ENCODE results near the gene DZIP3.
"Not testable (repeated sequence)": the region's sequence is repeated elsewhere in the genome, so short reads cannot be mapped to it uniquely, and the experiment has no call there.

Gene DZIP3

GRCh38 chr3:108620250-108620649 lies 30.7 kb downstream of the DZIP3 start:
- Histone ChIP-seq H3K36me3 (ENCODE audit: control insufficient read depth in 2 of 2, insufficient read depth in 2 of 2, low read length in 2 of 2) (no peaks in the 10 kb centered on the region), H3K4me1 (ENCODE audit: control insufficient read depth in 2 of 2, insufficient read depth in 2 of 2, low read length in 2 of 2) (no peaks in the 10 kb centered on the region), H3K9me3 (ENCODE audit: control insufficient read depth in 2 of 2, low read length in 2 of 2) (no peaks in the 10 kb centered on the region), H3K27me3 (ENCODE audit: control insufficient read depth in 2 of 2, insufficient read depth in 2 of 2, low read length in 2 of 2) (no peaks in the 10 kb centered on the region), H3K9ac (ENCODE audit: low read depth in 1 of 2, low read length in 2 of 2) (no peak overlapping the region), H3K27ac (ENCODE audit: low read depth in 2 of 2, low read length in 2 of 2) (no peak overlapping the region), H3K4me3 (ENCODE audit: low read length in 2 of 2) (no peak overlapping the region)

- Histone ChIP-seq H3K36me3 (ENCODE audit: control insufficient read depth in 2 of 2, insufficient read depth in 2 of 2, low read length in 2 of 2) (peaks cover 0 to 3% of the 10 kb centered on the region in 2 donors), H3K4me3 (ENCODE audit: low read length in 2 of 2) (no peak overlapping the region), H3K27ac (ENCODE audit: low read depth in 2 of 2, low read length in 2 of 2) (no peak overlapping the region)
Measured at GRCh38 chr3:108623504-108623903, 34.0 kb downstream of the DZIP3 start.

GRCh38 chr3:108629974-108630373 lies 40.5 kb downstream of the DZIP3 start:
- Histone ChIP-seq H3K27ac (ENCODE audit: low read depth in 2 of 2, low read length in 2 of 2) (no peak overlapping the region), H3K9me3 (ENCODE audit: control insufficient read depth in 2 of 2, low read length in 2 of 2) (no peaks in the 10 kb centered on the region), H3K4me1 (ENCODE audit: control insufficient read depth in 2 of 2, insufficient read depth in 2 of 2, low read length in 2 of 2) (no peaks in the 10 kb centered on the region), H3K36me3 (ENCODE audit: control insufficient read depth in 2 of 2, insufficient read depth in 2 of 2, low read length in 2 of 2) (peaks cover 3% of the 10 kb centered on the region in 2 donors), H3K27me3 (ENCODE audit: control insufficient read depth in 2 of 2, insufficient read depth in 2 of 2, low read length in 2 of 2) (no peaks in the 10 kb centered on the region), H3K4me3 (ENCODE audit: low read length in 2 of 2) (no peak overlapping the region), H3K9ac (ENCODE audit: low read depth in 1 of 2, low read length in 2 of 2) (no peak overlapping the region)

More at GRCh38 chr3:108623504-108623903, 34.0 kb downstream of the DZIP3 start:
- H3K27me3 ChIP-seq (ENCODE audit: control insufficient read depth in 2 of 2, insufficient read depth in 2 of 2, low read length in 2 of 2) = no peaks in the 10 kb centered on the region
- no peaks in the 10 kb centered on the region for H3K4me1 ChIP-seq (ENCODE audit: control insufficient read depth in 2 of 2, insufficient read depth in 2 of 2, low read length in 2 of 2)
- H3K9ac ChIP-seq (ENCODE audit: low read depth in 1 of 2, low read length in 2 of 2) = no peak overlapping the region
- H3K9me3 ChIP-seq (ENCODE audit: control insufficient read depth in 2 of 2, low read length in 2 of 2) = no peaks in the 10 kb centered on the region

- H3K4me1 ChIP-seq (ENCODE audit: control insufficient read depth in 2 of 2, insufficient read depth in 2 of 2, low read length in 2 of 2) = no peaks in the 10 kb centered on the region
- H3K27me3 ChIP-seq (ENCODE audit: control insufficient read depth in 2 of 2, insufficient read depth in 2 of 2, low read length in 2 of 2) = no peaks in the 10 kb centered on the region
- H3K9ac ChIP-seq (ENCODE audit: low read depth in 1 of 2, low read length in 2 of 2) = no peak overlapping the region
- peaks cover 0 to 5% of the 10 kb centered on the region in 2 donors for H3K36me3 ChIP-seq (ENCODE audit: control insufficient read depth in 2 of 2, insufficient read depth in 2 of 2, low read length in 2 of 2)
- H3K27ac ChIP-seq (ENCODE audit: low read depth in 2 of 2, low read length in 2 of 2) = no peak overlapping the region
- H3K4me3 ChIP-seq (ENCODE audit: low read length in 2 of 2) = no peak overlapping the region
- H3K9me3 ChIP-seq (ENCODE audit: control insufficient read depth in 2 of 2, low read length in 2 of 2) = no peaks in the 10 kb centered on the region
Measured at GRCh38 chr3:108642526-108642925, 53.0 kb downstream of the DZIP3 start.

GRCh38 chr3:108645364-108645763 lies 55.8 kb downstream of the DZIP3 start:
- Histone ChIP-seq H3K4me1 (ENCODE audit: control insufficient read depth in 2 of 2, insufficient read depth in 2 of 2, low read length in 2 of 2) (no peaks in the 10 kb centered on the region), H3K27me3 (ENCODE audit: control insufficient read depth in 2 of 2, insufficient read depth in 2 of 2, low read length in 2 of 2) (no peaks in the 10 kb centered on the region), H3K36me3 (ENCODE audit: control insufficient read depth in 2 of 2, insufficient read depth in 2 of 2, low read length in 2 of 2) (peaks cover 0 to 5% of the 10 kb centered on the region in 2 donors), H3K4me3 (ENCODE audit: low read length in 2 of 2) (no peak overlapping the region), H3K9me3 (ENCODE audit: control insufficient read depth in 2 of 2, low read length in 2 of 2) (no peaks in the 10 kb centered on the region), H3K9ac (ENCODE audit: low read depth in 1 of 2, low read length in 2 of 2) (no peak overlapping the region), H3K27ac (ENCODE audit: low read depth in 2 of 2, low read length in 2 of 2) (no peak overlapping the region)

GRCh38 chr3:108655664-108656063 lies 66.1 kb downstream of the DZIP3 start:
- H3K27ac ChIP-seq (ENCODE audit: low read depth in 2 of 2, low read length in 2 of 2); H3K4me3 ChIP-seq (ENCODE audit: low read length in 2 of 2); H3K9me3 ChIP-seq (ENCODE audit: control insufficient read depth in 2 of 2, low read length in 2 of 2); H3K4me1 ChIP-seq (ENCODE audit: control insufficient read depth in 2 of 2, insufficient read depth in 2 of 2, low read length in 2 of 2); H3K27me3 ChIP-seq (ENCODE audit: control insufficient read depth in 2 of 2, insufficient read depth in 2 of 2, low read length in 2 of 2); H3K36me3 ChIP-seq (ENCODE audit: control insufficient read depth in 2 of 2, insufficient read depth in 2 of 2, low read length in 2 of 2); H3K9ac ChIP-seq (ENCODE audit: low read depth in 1 of 2, low read length in 2 of 2): not testable (repeated sequence)

GRCh38 chr3:108661699-108662098 lies 72.2 kb downstream of the DZIP3 start:
- no peak overlapping the region for H3K9ac ChIP-seq (ENCODE audit: low read depth in 1 of 2, low read length in 2 of 2)
- H3K27me3 ChIP-seq (ENCODE audit: control insufficient read depth in 2 of 2, insufficient read depth in 2 of 2, low read length in 2 of 2) = no peaks in the 10 kb centered on the region
- H3K9me3 ChIP-seq (ENCODE audit: control insufficient read depth in 2 of 2, low read length in 2 of 2) = no peaks in the 10 kb centered on the region
- no peaks in the 10 kb centered on the region for H3K4me1 ChIP-seq (ENCODE audit: control insufficient read depth in 2 of 2, insufficient read depth in 2 of 2, low read length in 2 of 2)
- no peaks in the 10 kb centered on the region for H3K36me3 ChIP-seq (ENCODE audit: control insufficient read depth in 2 of 2, insufficient read depth in 2 of 2, low read length in 2 of 2)
- no peak overlapping the region for H3K27ac ChIP-seq (ENCODE audit: low read depth in 2 of 2, low read length in 2 of 2)
- H3K4me3 ChIP-seq (ENCODE audit: low read length in 2 of 2) = no peak overlapping the region

GRCh38 chr3:108662142-108662738 lies 72.7 kb downstream of the DZIP3 start:
- H3K9ac ChIP-seq (ENCODE audit: low read depth in 1 of 2, low read length in 2 of 2) = no peak overlapping the region
- H3K27ac ChIP-seq (ENCODE audit: low read depth in 2 of 2, low read length in 2 of 2) = no peak overlapping the region
- H3K4me3 ChIP-seq (ENCODE audit: low read length in 2 of 2) = no peak overlapping the region
- H3K36me3 ChIP-seq (ENCODE audit: control insufficient read depth in 2 of 2, insufficient read depth in 2 of 2, low read length in 2 of 2) = no peaks in the 10 kb centered on the region
- no peaks in the 10 kb centered on the region for H3K4me1 ChIP-seq (ENCODE audit: control insufficient read depth in 2 of 2, insufficient read depth in 2 of 2, low read length in 2 of 2)
- no peaks in the 10 kb centered on the region for H3K9me3 ChIP-seq (ENCODE audit: control insufficient read depth in 2 of 2, low read length in 2 of 2)
- H3K27me3 ChIP-seq (ENCODE audit: control insufficient read depth in 2 of 2, insufficient read depth in 2 of 2, low read length in 2 of 2) = no peaks in the 10 kb centered on the region

- Histone ChIP-seq H3K36me3 (ENCODE audit: control insufficient read depth in 2 of 2, insufficient read depth in 2 of 2, low read length in 2 of 2) (no peaks in the 10 kb centered on the region), H3K9me3 (ENCODE audit: control insufficient read depth in 2 of 2, low read length in 2 of 2) (no peaks in the 10 kb centered on the region), H3K27me3 (ENCODE audit: control insufficient read depth in 2 of 2, insufficient read depth in 2 of 2, low read length in 2 of 2) (no peaks in the 10 kb centered on the region), H3K27ac (ENCODE audit: low read depth in 2 of 2, low read length in 2 of 2) (no peak overlapping the region), H3K9ac (ENCODE audit: low read depth in 1 of 2, low read length in 2 of 2) (no peak overlapping the region), H3K4me1 (ENCODE audit: control insufficient read depth in 2 of 2, insufficient read depth in 2 of 2, low read length in 2 of 2) (no peaks in the 10 kb centered on the region), H3K4me3 (ENCODE audit: low read length in 2 of 2) (no peak overlapping the region)
Measured at GRCh38 chr3:108664266-108664665, 74.7 kb downstream of the DZIP3 start.

- H3K9me3 ChIP-seq (ENCODE audit: control insufficient read depth in 2 of 2, low read length in 2 of 2) = no peaks in the 10 kb centered on the region
- H3K36me3 ChIP-seq (ENCODE audit: control insufficient read depth in 2 of 2, insufficient read depth in 2 of 2, low read length in 2 of 2) = no peaks in the 10 kb centered on the region
- H3K4me3 ChIP-seq (ENCODE audit: low read length in 2 of 2) = no peak overlapping the region
- H3K27ac ChIP-seq (ENCODE audit: low read depth in 2 of 2, low read length in 2 of 2) = no peak overlapping the region
- H3K27me3 ChIP-seq (ENCODE audit: control insufficient read depth in 2 of 2, insufficient read depth in 2 of 2, low read length in 2 of 2) = no peaks in the 10 kb centered on the region
- no peak overlapping the region for H3K9ac ChIP-seq (ENCODE audit: low read depth in 1 of 2, low read length in 2 of 2)
- no peaks in the 10 kb centered on the region for H3K4me1 ChIP-seq (ENCODE audit: control insufficient read depth in 2 of 2, insufficient read depth in 2 of 2, low read length in 2 of 2)
Measured at GRCh38 chr3:108667312-108667711, 77.8 kb downstream of the DZIP3 start.

- no peaks in the 10 kb centered on the region for H3K36me3 ChIP-seq (ENCODE audit: control insufficient read depth in 2 of 2, insufficient read depth in 2 of 2, low read length in 2 of 2)
- H3K4me1 ChIP-seq (ENCODE audit: control insufficient read depth in 2 of 2, insufficient read depth in 2 of 2, low read length in 2 of 2) = no peaks in the 10 kb centered on the region
- H3K9ac ChIP-seq (ENCODE audit: low read depth in 1 of 2, low read length in 2 of 2) = no peak overlapping the region
- no peak overlapping the region for H3K27ac ChIP-seq (ENCODE audit: low read depth in 2 of 2, low read length in 2 of 2)
- H3K4me3 ChIP-seq (ENCODE audit: low read length in 2 of 2) = no peak overlapping the region
- H3K9me3 ChIP-seq (ENCODE audit: control insufficient read depth in 2 of 2, low read length in 2 of 2) = no peaks in the 10 kb centered on the region
- H3K27me3 ChIP-seq (ENCODE audit: control insufficient read depth in 2 of 2, insufficient read depth in 2 of 2, low read length in 2 of 2) = no peaks in the 10 kb centered on the region
Measured at GRCh38 chr3:108669208-108669607, 79.7 kb downstream of the DZIP3 start.

Data from mucosa of rectum (tissue), 2 donors.